ENCODE data around the gene GALK2.

GRCh38 chr15:49171790-49172189, 1.7 kb downstream of the GALK2 start:
- TF ChIP-seq EZH2phosphoT487 (IDR thresholded peaks at IDR 0.05; ENCODE audit: low read length) (no peak), CTCF (IDR thresholded peaks at IDR 0.05; ENCODE audit: low read length) (no peak), EZH2 (optimal IDR thresholded peaks at IDR 0.05; ENCODE audit: low read depth, low read length) (no peak)

Measured in MM.1S (cell line).